Middle frontal gyrus (tissue), 1 donor: Measurements from ENCODE around the gene ACHE.

Source experiments
- DNase-seq: peaks from one replicate; pipeline ENCODE4 v3.0.0-alpha.2; 2015; ENCODE audit warnings: low spot score; ENCODE audit errors: extremely low spot score

The ACHE gene

GRCh38 chr7:100885440-100886141 is 10.1 kb downstream of the ACHE start:
- no peak for DNase-seq

GRCh38 chr7:100884736-100885439 is 10.8 kb downstream of the ACHE start:
- no peak for DNase-seq

- DNase-seq: no peak
These were observed 12.7 kb downstream of the ACHE start for GRCh38 chr7:100882785-100883526.

GRCh38 chr7:100882201-100882600 is 13.5 kb downstream of the ACHE start:
- no peak for DNase-seq

- DNase-seq: no peak
These were observed 14.6 kb downstream of the ACHE start for GRCh38 chr7:100881136-100881535.

GRCh38 chr7:100880645-100881044 is 15.0 kb downstream of the ACHE start:
- no peak for DNase-seq

DNA sequence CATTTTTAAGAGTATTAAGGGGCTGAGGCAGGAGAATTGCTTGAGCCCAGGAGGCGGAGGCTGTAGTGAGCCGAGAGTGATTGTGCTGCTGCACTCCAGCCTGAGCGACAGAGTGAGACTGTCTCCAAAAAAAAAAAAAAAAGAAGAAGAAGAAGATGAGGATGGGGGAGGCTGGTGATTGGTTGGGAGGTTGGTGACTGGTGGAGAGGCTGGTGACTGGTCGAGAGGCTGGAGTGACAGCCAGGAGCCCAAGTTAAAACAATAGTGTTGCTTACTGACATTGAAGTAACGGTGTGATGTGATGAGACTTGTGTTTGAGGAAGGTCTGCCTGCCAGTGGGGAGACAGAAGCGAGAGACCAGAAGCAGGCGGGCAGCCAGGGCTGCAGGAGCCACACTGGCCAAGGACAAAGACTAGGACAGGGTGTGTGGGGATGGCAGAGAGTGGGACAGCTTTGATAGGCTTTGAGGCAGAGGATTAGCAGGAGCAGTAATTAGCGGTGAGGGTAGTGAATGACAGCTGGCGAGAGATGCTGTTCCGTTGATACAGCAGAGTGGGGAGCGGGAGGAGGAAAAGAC is 15.9 kb downstream of the ACHE start:
- no peak for DNase-seq

- no peak for DNase-seq
These were observed 17.0 kb downstream of the ACHE start for GRCh38 chr7:100878685-100879084.

GRCh38 chr7:100878013-100878412 is 17.7 kb downstream of the ACHE start:
- no peak for DNase-seq

DNA sequence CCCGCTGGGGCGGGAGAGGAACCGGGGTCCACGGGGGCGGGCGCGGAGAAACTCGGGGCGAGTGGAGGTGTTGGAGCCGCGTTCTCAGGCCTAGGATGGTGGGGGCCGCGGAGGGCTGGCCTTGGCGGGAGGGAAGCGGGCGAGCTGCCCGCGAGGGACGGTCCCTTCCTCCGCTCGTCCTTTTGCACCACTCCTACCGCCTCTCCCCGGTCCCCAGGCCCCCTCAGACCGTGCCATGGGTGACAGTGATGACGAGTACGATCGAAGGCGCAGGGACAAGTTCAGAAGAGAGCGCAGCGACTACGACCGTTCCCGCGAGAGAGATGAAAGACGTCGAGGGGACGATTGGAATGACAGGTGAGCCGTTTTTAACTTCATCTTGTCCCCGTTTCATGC is 20.3 kb downstream of the ACHE start:
- DNase-seq: no peak

DNA sequence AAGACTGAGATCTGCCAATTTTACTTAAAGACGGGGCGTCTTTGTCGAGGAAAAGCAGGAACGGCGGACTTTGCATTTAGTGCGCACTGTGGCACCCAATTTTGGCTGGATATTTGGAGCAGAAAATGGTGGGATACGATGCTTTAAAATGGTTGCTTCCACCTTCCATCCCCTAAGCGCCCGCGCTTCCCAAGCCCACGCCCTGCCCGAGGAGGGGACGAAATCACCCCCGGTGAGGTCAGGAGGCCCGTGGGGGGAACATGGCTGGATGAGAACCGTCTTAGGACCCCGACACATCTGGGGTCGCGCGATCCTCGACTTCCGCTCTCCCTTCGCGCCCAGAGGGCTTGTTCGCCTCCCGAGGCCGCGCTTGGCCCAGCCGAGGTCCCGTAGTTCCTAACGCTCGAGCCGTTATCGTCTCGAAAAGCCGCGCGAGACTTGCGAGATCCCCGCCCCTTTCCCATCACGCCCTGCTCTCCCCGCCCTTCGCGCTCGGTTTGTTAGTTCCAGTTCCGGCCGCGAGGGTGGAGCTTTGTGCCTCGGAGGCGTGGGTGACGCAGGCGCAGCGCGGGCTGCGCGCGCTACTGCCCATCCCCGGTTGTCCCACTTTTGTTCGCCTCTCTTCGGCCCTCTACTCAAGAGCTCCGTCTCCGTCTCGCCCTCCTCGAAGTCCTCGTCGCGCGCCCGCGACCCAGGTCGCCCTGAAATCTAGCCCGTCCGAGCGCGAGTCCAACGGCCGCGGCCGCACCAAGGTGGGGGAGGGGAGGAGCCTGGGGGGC is 20.9 kb downstream of the ACHE start, which contains the start of gene SRRT:
Gene SRRT (plus strand): TSS at position 527 of the 779 bp plus-strand sequence. CDS start 488 bp downstream, outside the sequence.
- peak; percentile 99 for DNase-seq

DNA sequence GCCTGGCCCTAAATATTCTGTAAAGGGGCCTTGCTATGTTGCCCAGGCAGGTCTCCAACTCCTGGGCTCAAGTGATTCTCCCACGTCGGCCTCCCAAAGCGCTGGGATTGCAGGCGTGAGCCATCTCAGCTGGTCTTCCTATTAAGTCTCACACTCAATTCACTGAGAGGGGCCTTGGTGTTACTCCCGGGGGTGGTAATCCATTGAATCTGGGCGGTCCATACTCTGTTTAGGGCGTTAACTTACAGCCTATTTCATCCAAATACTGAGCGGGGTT is 21.4 kb downstream of the ACHE start:
- no peak for DNase-seq

DNA sequence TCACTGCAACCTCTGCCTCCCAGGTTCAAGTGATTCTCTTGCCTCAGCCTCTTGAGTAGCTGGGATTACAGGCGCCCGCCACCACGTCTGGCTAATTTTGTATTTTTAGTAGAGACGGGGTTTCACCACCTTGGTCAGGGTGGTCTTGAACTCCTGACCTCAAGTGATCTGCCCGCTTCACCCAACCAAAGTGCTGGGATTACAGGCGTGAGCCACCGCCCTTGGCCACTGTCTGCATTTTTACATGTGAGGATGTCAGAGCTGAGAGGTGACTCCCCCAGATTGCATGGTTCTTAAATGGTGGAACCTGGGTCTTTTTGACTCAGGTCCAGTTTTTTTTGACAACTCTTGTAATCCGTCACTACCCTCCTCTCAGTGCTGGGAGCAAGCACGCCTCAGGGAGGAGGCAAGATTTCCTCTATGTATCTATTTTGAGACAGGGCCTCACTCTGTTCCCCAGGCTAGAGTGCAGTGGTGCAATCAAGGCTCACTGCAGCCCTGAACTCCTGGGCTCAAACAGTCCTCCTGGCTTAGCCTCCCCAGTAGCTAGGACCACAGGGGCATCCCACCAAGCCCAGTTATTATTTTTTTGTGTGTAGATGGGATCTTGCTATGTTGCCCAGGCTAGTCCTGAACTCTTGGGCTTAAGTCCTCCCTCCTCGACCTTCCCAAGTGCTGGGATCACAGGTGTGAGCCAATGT is 21.9 kb downstream of the ACHE start:
- no peak for DNase-seq

- no peak for DNase-seq
These were observed 27.8 kb downstream of the ACHE start for GRCh38 chr7:100867776-100868485.

- peak; percentile 59 for DNase-seq
These were observed 28.5 kb downstream of the ACHE start, which contains the start of gene TRIP6 for GRCh38 chr7:100867040-100867775. Gene TRIP6 (plus strand): TSS chr7:100867387. CDS start chr7:100867498, 111 bp downstream.

- no peak for DNase-seq
These were observed 29.0 kb downstream of the ACHE start for GRCh38 chr7:100866729-100867039.

- peak; percentile 67 for DNase-seq
These were observed 29.6 kb downstream of the ACHE start for GRCh38 chr7:100865938-100866728.

- no peak for DNase-seq
These were observed 30.2 kb downstream of the ACHE start for GRCh38 chr7:100865372-100865911.
